T47D (cell line): ENCODE results near the gene LENG8.
"Not testable (repeated sequence)": the region's sequence is repeated elsewhere in the genome, so short reads cannot be mapped to it uniquely, and the experiment has no call there.

ENCODE experiments used
- DNase-seq, 2 experiments: peaks; one replicate each; pipeline versions ENCODE4 v3.0.0 to v3.0.0-alpha.2; 2011 to 2012; ENCODE audit warnings: low read depth in 1 of 2, low spot score in 1 of 2
- JUND ChIP-seq: IDR thresholded peaks from 2 replicates; pipeline ENCODE4 v1.6.1; 2012; ENCODE audit warnings: low read depth
- in situ Hi-C: cut with HindIII; loops from 2 replicates; pipeline ENCODE4 v1.10.0; 2016; ENCODE audit warnings: low sequenced_read_pairs, low pct_unique_long_range_greater_than_20kb

LENG8 gene

DNA sequence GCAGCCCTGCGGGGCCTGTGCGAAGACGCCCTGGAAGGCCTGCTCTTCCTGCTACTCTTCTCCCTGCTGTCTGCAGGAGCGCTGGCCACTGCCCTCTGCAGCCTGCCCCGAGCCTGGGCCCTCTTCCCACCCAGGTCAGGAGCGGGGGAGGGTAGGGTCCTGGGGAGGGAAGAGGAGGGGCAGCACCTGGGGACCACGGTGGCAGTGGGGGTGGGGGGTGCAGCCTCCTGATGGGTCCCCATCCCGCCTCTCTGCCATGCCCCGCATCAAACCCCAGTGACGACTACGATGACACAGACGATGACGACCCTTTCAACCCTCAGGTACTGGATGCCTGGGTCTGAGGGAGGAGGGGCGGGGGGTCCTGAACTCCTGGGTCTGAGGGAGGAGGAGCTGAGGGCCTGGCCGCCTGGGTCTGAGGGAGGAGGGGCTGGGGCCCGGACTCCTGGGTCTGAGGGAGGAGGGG lies 13.4 kb upstream of the LENG8 start:
- DNase-seq: no peak
- TF ChIP-seq JUND: no peak
- in situ Hi-C loops: no loop called here

DNA sequence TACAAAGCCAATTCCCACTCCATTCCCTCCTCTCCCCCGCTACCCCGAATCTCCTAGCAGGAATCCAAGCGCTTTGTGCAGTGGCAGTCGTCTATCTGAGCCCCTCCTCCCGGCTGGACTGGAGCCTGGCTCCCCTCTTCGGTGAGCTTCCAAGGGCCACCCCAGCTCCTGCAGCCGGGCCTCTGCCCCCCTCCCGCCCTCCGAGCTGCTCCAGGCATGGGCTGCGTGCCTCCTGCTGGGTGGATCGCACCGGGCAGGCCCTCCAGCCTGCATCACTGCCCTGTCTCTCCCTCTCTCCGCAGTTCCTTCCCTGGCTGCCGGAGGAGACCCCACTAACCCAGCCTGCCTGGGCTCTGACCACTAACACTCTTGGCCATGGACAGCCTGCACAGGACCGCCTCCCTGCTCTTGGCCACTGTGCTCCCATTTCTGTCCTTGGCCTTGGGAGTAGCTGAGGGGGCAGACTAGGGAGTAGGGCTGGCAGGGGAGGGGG lies 12.9 kb upstream of the LENG8 start:
- TF ChIP-seq JUND: no peak
- in situ Hi-C loops: no loop called here
- DNase-seq: no peak

DNA sequence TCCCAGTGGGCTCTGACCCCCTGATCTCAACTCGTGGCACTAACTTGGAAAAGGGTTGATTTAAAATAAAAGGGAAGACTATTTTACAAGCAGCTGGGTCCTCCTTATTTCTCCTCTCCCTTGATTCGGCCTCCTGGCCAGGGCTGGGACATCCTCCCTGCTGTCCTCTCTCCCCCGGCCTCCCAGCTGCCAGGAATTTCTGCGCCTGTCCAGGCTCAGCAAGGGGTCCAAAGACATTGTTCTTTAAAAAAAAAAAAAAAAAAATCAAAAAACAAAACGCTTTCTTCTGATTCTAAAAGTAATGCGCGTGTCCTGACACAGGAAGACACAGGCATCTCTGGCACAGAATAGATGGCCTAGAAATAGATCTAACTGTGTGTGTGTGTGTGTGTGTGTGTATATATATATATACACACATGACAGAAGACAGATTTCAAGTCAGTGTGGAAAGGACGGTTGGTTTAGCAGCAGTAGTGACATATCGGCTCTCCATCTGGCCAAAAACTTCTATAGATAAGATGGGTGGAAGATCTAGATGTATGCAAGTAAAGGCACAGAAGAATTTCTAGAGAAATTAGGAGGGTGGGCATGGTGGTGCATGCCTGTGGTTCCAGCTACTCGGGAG lies 12.3 kb upstream of the LENG8 start:
- DNase-seq: no peak
- in situ Hi-C loops: no loop called here
- no peak for TF ChIP-seq JUND

DNA sequence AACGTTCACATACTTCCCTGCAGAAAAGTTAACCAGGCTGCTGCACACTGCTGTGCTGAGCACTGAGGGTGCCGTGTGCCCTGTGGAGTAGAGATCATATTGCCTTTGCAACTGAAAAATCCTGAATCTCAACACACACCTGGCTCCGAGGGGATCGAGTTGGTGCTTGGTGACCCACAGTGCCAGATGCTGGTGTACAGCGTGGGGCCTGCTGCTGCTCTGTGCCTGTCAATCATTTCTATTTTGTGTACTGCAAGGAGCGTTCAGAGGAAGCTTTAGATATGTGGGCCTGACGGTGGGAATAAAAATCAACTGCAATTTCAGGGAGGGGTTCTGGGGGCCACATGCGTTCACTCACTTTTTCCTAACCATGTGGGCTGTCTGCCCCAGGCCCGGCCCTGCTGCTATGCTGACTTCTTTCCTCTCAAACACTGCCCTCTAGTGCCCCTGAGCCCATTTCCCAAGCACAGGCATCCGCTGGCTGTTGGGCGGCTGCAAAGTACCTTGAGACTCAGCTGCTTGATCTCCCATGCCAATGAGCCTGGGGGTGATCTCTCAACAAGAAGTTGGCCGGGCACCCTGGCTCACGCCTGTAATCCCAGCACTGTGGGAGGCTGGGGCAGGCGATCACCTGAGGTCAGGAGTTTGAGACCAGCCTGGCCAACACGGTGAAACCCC lies 9.7 kb upstream of the LENG8 start:
- in situ Hi-C loops: no loop called here
- no peak for TF ChIP-seq JUND
- peak; percentile 62 to 80 for DNase-seq

DNA sequence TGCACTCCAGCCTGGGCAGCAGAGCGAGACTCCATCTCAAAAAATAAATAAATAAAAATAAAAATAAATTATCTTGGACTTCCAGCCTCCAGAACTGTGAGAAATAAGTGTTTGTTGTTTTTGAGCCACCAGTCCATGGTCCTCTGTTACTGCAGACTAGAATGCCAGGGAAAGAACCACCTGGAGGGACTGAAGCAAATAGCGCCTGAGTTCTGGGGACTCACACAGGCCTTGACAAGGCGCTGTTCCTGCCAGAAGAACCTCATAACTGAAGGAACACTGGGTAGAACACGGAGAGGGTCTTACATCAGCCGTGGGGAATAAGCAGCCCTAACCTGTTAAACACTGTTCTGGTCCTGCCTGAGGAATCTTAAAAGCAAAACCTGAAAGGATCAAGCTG lies 8.4 kb upstream of the LENG8 start:
- DNase-seq: no peak
- no peak for TF ChIP-seq JUND
- in situ Hi-C loops: no loop called here

DNA sequence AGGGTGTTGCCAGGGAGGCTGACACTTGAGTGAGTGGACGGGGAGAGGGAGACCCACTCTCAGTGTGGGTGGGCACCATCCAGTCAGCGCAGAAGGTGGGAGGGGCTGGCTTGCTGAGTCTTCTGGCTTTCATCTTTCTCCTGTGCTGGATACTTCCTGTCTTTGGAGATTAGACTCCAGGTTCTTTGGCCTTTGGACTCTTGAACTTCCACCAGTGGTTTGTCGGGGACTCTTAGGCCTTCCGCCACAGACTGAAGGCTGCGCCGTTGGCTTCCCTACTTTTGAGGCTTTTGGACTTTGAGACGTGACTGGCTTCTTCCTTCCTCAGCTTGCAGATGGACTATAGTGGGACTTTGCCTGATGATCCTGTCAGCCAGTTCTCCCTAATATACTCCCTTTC lies 4.3 kb upstream of the LENG8 start:
- TF ChIP-seq JUND: no peak
- in situ Hi-C loops: no loop called here

DNA sequence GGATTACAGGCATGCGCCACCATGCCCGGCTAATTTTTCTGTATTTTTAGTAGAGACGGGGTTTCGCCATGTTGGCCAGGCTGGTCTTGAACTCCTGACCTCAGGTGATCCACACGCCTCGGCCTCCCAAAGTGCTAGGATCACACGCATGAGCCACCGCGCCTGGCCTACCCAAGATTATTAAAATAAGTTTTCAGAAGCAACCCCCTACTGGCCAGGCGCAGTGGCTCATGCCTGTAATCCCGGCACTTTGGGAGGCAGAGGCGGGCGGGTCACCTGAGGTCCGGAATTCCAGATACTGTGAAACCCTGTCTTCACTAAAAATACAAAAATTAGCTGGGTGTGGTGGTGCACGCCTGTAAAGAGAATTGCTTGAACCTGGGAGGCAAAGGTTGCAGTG lies 2.6 kb upstream of the LENG8 start:
- DNase-seq, in situ Hi-C loops: not testable (repeated sequence)

More for the DNA sequence above, 4.3 kb upstream of the LENG8 start:
- no peak for DNase-seq

DNA sequence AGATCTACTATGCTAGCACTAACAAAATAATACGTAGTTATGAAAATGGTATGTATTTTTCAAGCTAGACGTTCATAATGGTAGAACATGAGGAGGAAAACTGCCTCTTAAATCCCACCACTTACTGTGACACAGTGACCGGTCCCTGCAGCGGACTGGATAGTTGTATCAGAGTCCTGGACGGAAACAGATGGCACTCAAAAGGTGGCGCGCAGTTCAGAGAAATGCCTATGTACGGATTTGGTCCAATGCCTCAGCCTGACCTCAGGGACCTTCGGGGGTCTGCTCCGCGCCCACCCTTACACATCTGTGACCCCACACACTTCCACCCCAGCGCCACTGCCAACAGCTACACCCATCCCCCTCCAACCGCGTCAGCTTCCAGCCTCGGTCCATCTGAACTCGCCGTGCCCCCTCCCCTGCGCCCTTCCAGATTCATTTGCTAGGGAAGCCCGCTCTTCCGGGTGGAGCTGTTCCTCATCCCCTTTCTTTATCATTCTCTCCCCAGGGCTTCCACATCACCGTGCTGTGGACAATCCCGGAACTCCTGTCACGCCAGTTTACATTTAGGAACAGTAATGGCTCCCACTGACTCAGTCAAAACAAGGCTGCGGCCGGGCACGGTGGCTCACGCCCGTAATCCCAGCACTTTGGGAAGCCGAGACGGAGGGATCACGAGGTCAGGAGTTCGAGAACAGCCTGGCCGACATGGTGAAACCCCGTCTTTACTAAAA lies 792 bp upstream of the LENG8 start:
- DNase-seq: peak in 1 of 2 experiments; percentile 56
- in situ Hi-C loops: no loop called here

DNA sequence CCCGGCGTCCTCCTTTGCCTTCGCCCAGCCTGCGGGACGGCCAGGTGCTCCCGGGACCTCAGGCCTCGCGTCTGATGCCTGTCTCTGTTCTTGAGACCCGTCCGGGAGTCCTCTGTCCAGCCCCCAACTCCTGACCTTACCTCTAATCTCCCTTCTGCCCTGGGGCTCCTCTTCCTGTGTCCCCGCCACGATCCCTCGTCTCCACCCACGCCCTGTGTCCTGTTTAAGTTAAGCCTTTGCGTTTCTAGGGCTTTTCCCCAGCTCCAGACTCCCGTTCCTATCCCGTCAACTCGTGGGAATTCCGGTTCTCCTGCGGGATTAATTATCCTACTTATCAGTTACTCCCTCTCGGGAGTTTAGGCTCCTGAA lies 686 bp downstream of the LENG8 start:
- DNase-seq: no peak
- no peak for TF ChIP-seq JUND
- in situ Hi-C loops: no loop called here

More for the DNA sequence above, 792 bp upstream of the LENG8 start:
- no peak for TF ChIP-seq JUND

DNA sequence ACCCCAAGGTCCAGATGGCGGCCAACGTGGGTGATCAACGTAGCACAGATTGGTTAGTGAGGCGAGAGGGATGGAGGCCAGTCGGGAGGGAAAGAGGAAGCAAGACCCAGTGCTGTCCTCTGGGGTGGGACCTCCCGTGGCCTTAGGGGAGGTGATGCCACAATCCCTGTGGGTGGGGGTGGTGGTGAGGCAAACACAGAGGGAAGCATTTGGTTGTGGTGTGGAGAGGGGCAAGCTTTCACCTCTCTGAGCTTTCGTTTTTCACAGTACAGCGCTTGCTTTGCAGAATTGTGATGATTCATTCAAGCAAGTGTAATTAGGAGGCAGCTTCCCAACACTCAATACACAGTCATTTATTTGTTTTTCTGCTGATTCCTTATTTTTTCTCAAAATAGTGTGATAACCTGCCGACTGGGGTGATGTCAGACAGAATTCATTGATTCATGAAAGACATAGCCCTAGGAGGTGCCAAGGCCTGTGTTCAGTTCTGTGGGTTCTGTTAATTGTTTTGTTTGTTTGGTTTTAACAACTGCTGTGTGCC lies 2.4 kb downstream of the LENG8 start:
- TF ChIP-seq JUND: no peak

DNA sequence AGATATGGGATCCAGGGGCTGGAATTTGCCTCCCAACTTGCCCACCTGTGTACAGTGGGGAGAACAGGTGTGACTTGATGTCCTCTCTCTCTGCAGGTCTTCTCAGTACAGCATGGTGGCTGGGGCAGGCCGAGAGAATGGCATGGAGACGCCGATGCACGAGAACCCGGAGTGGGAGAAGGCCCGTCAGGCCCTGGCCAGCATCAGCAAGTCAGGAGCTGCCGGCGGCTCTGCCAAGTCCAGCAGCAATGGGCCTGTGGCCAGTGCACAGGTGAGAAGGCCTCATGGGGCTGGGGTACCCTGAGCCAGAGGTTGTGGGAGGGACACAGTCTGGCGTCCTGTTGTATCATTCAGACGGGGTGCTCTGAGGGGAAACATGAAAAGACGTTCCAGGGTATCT lies 3.0 kb downstream of the LENG8 start:
- in situ Hi-C loops: no loop called here
- DNase-seq: no peak
- TF ChIP-seq JUND: no peak

More for the DNA sequence above, 2.4 kb downstream of the LENG8 start:
- DNase-seq: no peak
- in situ Hi-C loops: no loop called here

DNA sequence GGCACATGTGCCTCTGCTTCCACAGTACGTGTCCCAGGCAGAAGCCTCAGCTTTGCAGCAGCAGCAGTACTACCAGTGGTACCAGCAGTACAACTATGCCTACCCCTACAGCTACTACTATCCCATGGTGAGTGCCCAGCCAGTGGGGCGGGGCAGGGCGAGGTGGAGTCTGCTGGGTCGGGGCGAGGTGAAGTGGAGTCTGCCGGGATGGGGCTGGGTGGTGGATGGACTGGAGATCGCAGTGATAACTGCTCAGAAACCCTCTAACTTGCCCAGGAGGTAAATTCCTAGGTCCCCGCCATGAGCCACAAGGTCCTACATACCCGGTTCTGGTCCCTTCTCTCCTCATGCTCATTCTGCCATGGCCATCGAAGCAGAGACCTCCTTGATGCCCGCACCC lies 3.6 kb downstream of the LENG8 start:
- in situ Hi-C loops: no loop called here
- TF ChIP-seq JUND: no peak
- DNase-seq: no peak
